HG02763 (cell line): ENCODE measurements around the gene ADAMTSL2.

Experiments
- ATAC-seq: cut with Tn5 transposase; IDR thresholded peaks from one replicate; pipeline ENCODE4 v1.9.1; 2021; ENCODE audit warnings: mild to moderate bottlenecking, moderate library complexity; ENCODE audit not compliant: unreplicated experiment

ADAMTSL2 gene

DNA sequence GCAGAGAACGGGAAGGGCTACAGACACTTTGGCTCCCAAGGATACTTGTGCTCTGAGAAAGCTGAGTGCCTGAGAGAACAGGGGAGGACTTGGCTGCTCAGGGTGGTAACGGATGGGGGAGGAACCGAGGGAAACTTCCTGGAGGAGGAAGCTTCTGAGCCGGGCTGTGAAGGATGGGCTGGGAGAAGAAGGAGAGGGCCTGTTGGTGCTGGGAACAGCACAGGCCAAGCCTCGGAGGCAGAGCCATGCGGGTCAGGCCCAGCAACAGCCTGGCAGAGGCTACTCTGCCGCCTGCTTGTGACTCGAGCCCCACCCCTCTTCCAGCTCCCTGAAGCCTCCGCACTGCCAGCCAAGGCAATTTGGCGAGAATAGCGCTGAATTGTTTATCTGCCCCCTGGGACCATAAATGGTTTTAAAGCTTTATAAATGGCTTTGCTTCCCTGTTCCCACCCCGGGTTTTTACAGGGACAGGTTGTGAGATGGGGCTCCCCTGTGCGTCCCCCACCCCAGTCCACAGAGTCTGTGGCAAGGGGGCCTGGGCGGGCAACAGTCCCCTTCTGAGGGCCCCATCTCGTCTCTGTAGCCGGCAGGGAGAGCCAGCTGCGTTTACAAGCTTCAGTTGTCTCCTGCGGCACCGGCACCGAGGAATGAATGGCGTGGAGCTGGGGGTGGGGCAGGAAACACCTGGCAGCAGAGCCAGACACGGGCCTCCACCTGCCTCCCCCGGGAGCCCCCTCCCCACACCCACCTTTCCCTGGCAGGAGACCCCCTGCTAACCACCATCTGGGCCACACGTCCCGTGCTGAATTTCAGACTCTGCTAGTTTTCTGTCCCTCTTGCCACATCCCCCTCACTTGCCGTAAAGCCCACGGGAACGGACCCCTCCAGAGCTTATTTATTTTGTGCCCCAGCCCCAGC is 50.3 kb downstream of the ADAMTSL2 start:
- ATAC-seq = no peak

DNA sequence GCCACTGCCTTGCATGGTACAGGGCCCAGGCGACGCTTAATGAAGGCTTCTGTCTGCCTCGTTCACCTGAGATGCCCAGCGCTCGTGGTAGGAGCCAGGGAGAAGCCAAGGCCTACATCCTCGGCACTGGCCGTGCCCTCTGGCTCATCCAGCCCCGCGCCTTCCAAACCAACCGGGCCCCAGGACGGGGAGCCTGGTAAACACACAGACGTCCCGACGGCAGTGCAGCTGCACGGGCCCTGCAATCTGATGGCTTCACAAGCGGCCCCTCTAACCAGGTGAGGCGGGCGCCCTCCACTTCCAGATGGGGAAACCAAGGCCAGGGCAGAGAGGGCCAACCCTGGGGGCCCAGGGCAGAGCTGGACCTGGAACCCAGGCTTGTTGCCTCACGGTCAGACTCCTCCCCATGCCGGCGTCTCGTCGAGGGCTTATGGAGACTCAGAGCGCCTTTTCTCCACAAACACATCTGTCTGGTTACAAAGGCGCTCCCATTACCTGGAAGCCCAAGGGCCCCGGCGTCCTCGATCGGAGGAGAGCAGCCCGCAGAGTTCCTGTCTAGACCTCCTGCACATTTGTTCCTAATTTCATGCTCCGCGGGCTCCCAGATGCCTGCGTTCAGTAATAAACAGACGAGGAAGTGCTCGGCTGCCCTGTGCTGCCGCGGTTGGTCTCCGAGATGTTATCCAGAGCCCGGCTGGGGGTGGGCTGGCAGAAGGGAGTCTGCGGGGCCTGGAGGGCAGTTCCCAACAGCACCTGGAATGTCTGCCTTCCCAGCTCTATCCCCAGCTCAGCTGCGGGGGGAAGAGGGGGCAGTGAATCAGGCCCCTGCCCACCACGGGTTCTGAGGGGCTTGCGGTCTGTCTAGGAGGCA is 51.2 kb downstream of the ADAMTSL2 start:
- no peak for ATAC-seq

DNA sequence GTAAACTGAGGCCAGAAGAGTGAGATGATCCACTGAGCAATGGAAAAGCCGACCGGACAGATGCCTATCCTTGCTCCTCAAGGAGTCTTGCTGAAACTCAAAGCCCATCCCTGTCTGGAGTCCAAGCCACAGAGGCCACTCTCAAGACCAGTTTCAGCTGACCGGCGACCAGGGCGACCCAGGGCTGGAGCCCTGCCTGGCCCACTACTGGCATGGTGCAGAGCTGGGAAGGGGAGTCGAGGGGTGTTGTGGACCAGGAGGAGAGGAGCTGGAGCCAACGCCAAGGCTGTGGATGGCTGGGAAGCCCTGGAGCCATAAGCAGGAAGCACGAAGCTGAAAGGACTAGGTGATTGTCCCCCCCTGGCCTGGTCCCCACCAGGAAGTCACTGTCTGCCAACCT is 52.5 kb downstream of the ADAMTSL2 start:
- no peak for ATAC-seq

DNA sequence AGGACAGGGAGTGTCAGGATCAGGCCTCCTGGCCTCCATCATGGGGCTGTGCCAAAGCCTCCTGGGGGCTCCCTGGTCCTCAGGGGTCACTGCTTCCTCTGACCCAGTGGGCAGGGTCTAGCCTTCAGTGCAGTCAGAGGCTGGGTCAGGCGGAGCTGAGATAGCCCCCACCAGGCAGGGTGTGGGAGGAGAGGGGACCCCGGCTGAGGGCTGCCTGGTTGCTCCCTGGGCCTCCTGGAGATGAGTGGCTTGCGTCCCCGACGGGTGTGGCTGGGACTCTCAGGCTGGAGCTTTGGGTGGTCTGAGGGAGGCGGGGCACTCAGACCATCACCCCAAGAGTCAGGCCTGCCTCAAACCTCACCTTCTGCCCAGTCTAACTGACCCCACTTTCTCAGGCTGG is 53.0 kb downstream of the ADAMTSL2 start:
- ATAC-seq = no peak

GRCh38 chr9:133589454-133590227 is 55.1 kb downstream of the ADAMTSL2 start:
- ATAC-seq = no peak

DNA sequence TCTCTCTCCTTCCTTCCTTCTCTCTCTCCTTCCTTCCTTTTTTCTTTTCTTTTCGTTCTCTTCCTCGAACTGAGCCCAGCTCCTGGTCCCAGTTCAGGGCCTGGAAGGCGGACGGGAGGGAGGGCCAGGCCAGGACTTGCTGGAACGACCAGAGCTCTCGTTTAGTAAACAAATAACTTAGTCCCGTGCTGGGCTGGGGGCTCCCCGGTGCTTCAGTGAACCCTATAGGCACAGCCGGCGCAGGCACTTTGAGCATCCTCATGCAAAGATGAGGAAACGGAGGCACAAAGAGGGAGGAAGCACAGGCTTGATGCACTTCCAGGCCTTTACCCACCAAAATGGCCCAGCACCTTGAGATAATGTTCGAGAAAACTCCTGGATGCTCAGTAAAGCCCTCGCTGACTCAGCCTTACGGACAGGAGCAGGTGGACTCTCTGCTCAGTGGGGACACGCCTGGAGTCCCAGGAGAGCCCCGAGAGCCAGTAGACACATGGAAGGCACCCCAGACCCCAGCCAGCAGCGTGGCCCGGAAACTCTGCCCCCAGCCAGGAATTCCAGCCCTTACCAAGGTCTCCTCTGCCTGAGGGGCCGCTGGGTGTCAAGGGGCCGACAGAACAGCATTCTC is 55.8 kb downstream of the ADAMTSL2 start:
- ATAC-seq = no peak

DNA sequence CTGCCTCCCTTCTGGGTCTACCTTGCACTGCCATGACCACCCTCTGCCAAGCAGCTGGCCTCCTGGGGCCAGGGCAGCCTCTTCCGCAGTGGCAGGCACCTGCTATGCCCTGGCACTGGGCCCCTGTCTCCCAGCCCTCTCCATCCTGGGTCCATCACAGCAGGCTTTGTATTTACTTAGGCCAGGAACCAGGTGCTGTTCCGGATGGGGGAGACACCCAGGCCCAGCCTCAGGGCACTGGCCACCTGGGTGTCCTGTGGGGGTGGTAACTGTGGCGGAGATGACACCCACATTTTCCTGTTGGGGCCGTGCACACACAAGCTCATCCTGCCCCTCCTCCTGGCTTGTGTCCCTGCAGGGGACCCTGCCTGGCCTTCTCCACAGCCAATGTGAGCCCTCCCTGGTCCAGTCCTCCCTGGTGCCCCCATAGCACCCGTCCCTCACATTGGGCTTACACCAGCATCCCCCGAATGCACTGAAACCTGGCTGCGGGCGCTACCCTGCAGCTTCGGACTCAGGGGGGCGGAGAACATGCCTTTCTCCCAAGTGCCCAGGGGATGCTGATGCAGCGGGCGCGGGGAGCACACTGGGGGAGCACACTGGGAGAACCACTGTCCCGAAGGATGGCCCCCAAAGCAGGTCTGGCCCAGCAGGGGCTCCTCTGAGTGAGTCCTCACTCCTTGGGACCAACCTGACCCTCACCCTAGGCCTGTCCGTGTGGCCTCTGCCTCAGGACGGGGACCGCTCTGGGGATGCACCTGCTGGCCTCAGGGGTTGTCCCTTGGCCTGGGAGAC is 56.8 kb downstream of the ADAMTSL2 start:
- no peak for ATAC-seq

- ATAC-seq = no peak
These were observed 57.5 kb downstream of the ADAMTSL2 start for GRCh38 chr9:133591985-133592384.

DNA sequence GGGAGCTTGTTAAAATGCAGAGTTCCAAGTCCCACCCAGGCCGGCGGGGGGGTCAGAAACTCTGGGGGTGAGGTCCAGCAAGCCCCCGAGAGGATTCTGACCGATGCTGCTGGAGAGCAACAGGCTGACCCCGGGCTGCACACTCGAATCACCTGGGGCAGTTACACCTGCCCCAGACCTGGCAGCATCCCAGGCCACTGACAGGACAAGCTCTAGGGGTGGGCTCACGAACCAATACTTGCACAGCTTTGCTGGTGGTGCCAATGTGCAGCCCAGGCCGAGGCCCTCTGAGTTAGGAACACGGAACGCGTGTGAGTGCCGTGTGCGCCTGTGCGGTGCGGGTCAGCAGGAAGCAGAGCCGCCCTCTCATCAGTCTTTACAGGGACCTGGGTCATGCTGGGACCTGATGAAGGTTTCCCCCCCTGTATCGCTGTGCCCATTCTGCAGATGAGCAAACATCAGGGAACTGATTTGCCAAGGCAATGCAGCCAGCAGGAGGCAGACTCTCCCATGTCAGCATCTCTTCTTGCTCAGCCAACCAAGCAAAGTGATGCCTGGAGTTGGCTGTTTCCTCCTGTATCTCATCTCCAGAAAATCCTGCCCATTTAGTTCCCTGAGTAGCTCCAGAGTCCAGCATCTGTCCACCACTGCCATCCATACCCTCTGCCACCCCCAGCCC is 58.4 kb downstream of the ADAMTSL2 start:
- no peak for ATAC-seq

GRCh38 chr9:133593587-133594253 is 59.2 kb downstream of the ADAMTSL2 start:
- no peak for ATAC-seq

DNA sequence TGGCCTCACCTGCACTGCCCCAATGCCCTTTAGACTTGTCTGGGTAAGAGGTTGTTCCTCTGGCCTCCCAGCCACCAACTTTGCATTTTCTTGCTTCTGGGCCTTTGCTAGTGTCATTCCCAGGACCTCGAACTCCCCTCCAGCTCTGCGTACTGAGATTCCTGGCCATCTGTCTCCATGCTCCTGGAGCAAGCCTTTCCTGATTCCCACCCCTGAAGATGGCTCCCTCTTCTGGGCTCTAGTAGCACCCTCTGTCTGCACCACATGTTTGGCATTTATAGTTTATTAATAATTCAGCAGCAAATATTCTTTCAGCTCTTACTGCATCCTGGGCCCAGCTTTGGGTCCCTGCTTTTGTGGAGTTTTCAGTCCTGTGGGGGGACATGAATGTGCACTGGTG is 59.8 kb downstream of the ADAMTSL2 start:
- ATAC-seq = no peak

GRCh38 chr9:133595910-133596309 is 61.4 kb downstream of the ADAMTSL2 start:
- no peak for ATAC-seq

- ATAC-seq = no peak
These were observed 62.9 kb downstream of the ADAMTSL2 start for GRCh38 chr9:133597316-133597957.

DNA sequence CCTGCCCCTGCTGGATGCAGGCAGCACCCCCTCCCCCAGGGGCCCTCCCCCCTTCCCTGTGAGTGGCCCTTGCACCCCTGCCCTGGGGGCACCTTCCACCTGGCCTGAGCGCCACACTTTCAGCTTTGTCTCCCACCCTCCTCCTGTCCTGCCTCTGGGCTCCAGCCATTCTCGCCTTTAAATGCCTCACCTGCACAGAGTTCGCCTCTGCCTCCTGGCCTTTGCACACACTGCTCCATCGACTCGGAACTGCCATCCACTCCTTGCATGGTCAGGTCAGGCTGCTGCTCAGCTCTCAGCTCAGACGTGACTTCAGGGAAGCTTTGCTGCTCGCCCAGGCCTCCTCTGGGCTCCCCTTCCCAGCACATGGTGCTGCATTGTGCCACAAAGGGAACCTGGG is 64.5 kb downstream of the ADAMTSL2 start:
- ATAC-seq = no peak

GRCh38 chr9:133599470-133600173 is 65.1 kb downstream of the ADAMTSL2 start:
- no peak for ATAC-seq

GRCh38 chr9:133600739-133601138 is 66.2 kb downstream of the ADAMTSL2 start:
- ATAC-seq = no peak

- no peak for ATAC-seq
These were observed 67.2 kb downstream of the ADAMTSL2 start for GRCh38 chr9:133601746-133602145.

DNA sequence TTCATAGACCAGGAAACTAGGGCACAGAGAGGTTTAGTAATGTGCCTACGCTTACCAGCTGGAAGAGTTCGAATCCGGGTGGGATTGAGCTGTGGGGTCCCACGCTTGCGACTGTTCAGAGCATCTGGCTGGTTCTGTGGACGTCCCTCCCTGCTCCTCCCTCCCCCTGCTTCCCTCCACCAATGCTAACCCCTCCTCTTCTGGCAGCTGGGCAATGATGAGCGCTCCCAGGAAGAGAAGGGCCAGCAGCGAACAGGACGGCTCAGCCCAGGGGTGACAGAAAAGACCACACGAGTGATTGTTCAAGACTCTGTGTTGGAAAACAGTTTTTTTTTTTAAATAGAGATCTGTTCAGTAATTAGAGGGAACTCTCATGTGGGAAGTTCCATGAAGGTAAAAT is 67.8 kb downstream of the ADAMTSL2 start:
- no peak for ATAC-seq
